Mesendoderm (in vitro differentiated cells): ENCODE measurements around the gene MRPS7.

Source experiments
- DNase-seq: peaks from one replicate; pipeline ENCODE4 v3.0.0; 2013
- H2AK5ac ChIP-seq: 2 replicates; pipeline ENCODE4 v1.6.1; 2013; ENCODE audit warnings: low read length, inconsistent platforms
- H2BK120ac ChIP-seq: 2 replicates; pipeline ENCODE4 v1.6.1; 2013; ENCODE audit warnings: low read depth, mild to moderate bottlenecking, low read length, moderate library complexity, mixed read lengths
- H2BK15ac ChIP-seq: replicated peaks from 2 replicates; pipeline ENCODE4 v1.6.1; 2013; ENCODE audit warnings: low read depth, mild to moderate bottlenecking, moderate library complexity
- H2BK5ac ChIP-seq: 2 replicates; pipeline ENCODE4 v1.6.1; 2013; ENCODE audit warnings: low read length, inconsistent platforms
- H3K18ac ChIP-seq: 2 replicates; pipeline ENCODE4 v1.6.1; 2013; ENCODE audit warnings: mild to moderate bottlenecking, low read length, mixed read lengths
- H3K23ac ChIP-seq: one replicate; pipeline ENCODE4 v1.6.1; 2013; ENCODE audit warnings: low read length
- H3K27ac ChIP-seq: 2 replicates; pipeline ENCODE4 v1.5.1; 2013; ENCODE audit warnings: low read depth, mild to moderate bottlenecking, inconsistent platforms, low read length, moderate library complexity
- H3K27me3 ChIP-seq: 2 replicates; pipeline ENCODE4 v1.6.1; 2013; ENCODE audit warnings: low read length, control low read depth, mild to moderate bottlenecking, inconsistent platforms; ENCODE audit not compliant: insufficient read depth, poor library complexity
- H3K36me3 ChIP-seq: 2 replicates; pipeline ENCODE4 v1.6.1; 2013; ENCODE audit warnings: low read length, inconsistent platforms; ENCODE audit not compliant: control insufficient read depth, insufficient read depth
- H3K4ac ChIP-seq: one replicate; pipeline ENCODE4 v1.6.1; 2013; ENCODE audit warnings: low read depth, mild to moderate bottlenecking, low read length, moderate library complexity
- H3K4me1 ChIP-seq: 2 replicates; pipeline ENCODE4 v1.6.1; 2013; ENCODE audit warnings: low read depth, low read length, inconsistent platforms; ENCODE audit not compliant: control insufficient read depth
- H3K4me2 ChIP-seq: 2 replicates; pipeline ENCODE4 v1.6.1; 2013; ENCODE audit warnings: low read length
- H3K4me3 ChIP-seq: 2 replicates; pipeline ENCODE4 v1.5.1; 2013; ENCODE audit warnings: mild to moderate bottlenecking, low read length
- H3K56ac ChIP-seq: one replicate; pipeline ENCODE4 v1.6.1; 2013; ENCODE audit warnings: low read length
- H3K79me1 ChIP-seq: 2 replicates; pipeline ENCODE4 v1.6.1; 2013; ENCODE audit warnings: low read length, inconsistent platforms
- H3K79me2 ChIP-seq: 2 replicates; pipeline ENCODE4 v1.6.1; 2013; ENCODE audit warnings: mild to moderate bottlenecking, low read length; ENCODE audit not compliant: control insufficient read depth, insufficient read depth
- H3K9ac ChIP-seq: 2 replicates; pipeline ENCODE4 v1.6.1; 2013; ENCODE audit warnings: low read length, inconsistent platforms
- H4K5ac ChIP-seq: one replicate; pipeline ENCODE4 v1.6.1; 2013; ENCODE audit warnings: low read length
- H4K8ac ChIP-seq: one replicate; pipeline ENCODE4 v1.6.1; 2013; ENCODE audit warnings: low read depth, mild to moderate bottlenecking, control low read depth, low read length, moderate library complexity
- WGBS: extraction: QIAGEN DNeasy Blood & Tissue Kit; methylation state at CpG from one replicate; pipeline ENCODE4 v1.1.7; 2013; ENCODE audit warnings: low lambda C conversion rate, missing lambda C conversion rate; ENCODE audit not compliant: insufficient coverage; ENCODE audit errors: extremely low coverage; 5-methylcytosine and 5-hydroxymethylcytosine counted together

MRPS7 gene

DNA sequence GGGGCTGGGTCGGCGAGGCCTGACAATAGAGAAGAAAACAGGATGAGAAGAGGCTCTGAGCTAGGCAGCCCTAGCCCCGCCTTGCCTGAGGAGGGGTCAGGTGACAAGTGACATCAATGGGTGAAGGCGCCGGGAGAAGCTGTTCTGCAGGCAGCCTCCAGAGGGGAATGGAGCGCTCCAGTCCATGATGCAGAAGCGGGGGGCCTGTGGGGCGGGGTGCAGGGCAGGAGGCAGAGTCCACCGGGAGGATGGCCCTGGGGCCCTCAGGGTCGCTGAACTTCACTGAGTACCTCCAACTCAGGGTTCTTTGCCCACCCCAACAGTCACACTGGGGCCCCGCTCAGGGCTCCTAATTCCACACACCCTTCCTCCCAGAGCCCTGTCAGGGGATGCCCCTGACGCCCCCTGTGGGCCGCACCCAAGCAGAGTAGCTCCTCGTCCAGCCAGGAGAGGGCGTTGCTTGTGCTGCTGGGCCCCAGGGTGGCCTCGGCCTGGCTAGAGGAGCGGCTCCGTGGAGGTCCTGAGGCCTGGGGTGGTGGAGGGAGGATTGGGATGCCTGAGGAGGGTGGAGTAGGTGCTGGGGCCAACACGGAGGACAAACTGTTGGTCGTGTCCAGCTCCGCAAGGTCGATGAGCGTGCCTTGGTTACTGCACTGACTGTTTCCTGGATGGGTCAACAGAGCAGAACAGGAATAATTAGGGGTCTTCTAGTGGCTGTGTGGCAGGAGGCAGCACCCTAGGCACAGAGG lies 21.1 kb upstream of the MRPS7 start:
- no peaks in the 10 kb centered on the region for H3K27me3 ChIP-seq
- H2BK5ac ChIP-seq = no peak overlapping the region
- no CpG with 5 or more reads among the region's 23 CpGs for WGBS
- no peak overlapping the region for H4K5ac ChIP-seq
- no peak overlapping the region for H3K4me3 ChIP-seq
- peak overlapping the region; percentile 63 for H3K56ac ChIP-seq
- no peak overlapping the region for H2BK120ac ChIP-seq
- H4K8ac ChIP-seq = no peak overlapping the region
- no peak overlapping the region for H3K23ac ChIP-seq
- no peaks in the 10 kb centered on the region for H3K4me1 ChIP-seq
- H3K27ac ChIP-seq = no peak overlapping the region
- no peak overlapping the region for H3K9ac ChIP-seq
- H3K4me2 ChIP-seq = no peak overlapping the region
- no peak overlapping the region for H2AK5ac ChIP-seq
- H3K79me2 ChIP-seq = no peaks in the 10 kb centered on the region
- no peak overlapping the region for H3K18ac ChIP-seq
- peaks cover 12% of the 10 kb centered on the region for H3K36me3 ChIP-seq
- no peaks in the 10 kb centered on the region for H3K79me1 ChIP-seq
- H3K4ac ChIP-seq = no peak overlapping the region
- DNase-seq = peak; percentile 93
- no peak overlapping the region for H2BK15ac ChIP-seq

DNA sequence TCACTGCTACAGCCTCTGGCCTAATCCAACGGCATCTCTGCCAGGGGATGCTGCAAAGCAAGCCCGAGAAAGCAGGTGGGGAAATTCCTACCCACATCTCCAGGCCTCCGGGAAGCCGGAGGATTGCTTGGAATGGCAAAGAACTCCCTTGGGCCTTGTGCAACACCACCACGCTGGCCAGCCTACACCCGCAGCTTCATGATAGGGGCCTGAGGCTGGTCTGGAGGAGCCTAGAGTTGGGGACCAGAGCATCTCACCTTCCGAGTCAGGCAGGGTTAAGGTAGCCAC lies 20.6 kb upstream of the MRPS7 start:
- Histone ChIP-seq H3K56ac (peak overlapping the region; percentile 63), H3K79me1 (no peaks in the 10 kb centered on the region), H4K8ac (no peak overlapping the region), H3K27me3 (no peaks in the 10 kb centered on the region), H3K23ac (no peak overlapping the region), H3K27ac (no peak overlapping the region), H2BK15ac (no peak overlapping the region), H3K4me2 (no peak overlapping the region), H2BK120ac (no peak overlapping the region), H2AK5ac (no peak overlapping the region), H2BK5ac (no peak overlapping the region), H4K5ac (no peak overlapping the region), H3K79me2 (no peaks in the 10 kb centered on the region), H3K18ac (no peak overlapping the region), H3K4me3 (no peak overlapping the region), H3K4me1 (no peaks in the 10 kb centered on the region), H3K4ac (no peak overlapping the region), H3K36me3 (peaks cover 12% of the 10 kb centered on the region), H3K9ac (no peak overlapping the region)
- no CpG with 5 or more reads among the region's 7 CpGs for WGBS
- no peak for DNase-seq

DNA sequence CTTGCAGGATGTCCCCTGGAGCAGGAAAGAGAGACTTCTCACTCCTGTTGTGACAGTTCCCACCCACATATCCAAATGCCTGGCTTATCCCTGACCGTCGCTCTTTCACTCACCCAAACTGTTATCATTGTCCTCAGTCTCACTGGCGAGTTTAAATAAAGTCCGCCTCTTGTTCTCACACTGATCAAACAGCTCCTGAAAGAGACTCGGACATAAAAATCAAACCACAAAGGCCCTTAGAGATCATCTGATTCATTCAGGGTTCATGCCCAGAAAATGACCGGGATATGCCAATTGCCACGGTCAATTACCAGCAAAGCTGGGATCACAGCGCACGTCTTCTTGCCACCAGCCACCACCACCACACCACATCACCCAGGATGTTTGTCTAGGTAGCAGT lies 20.2 kb upstream of the MRPS7 start:
- no peak overlapping the region for H3K27ac ChIP-seq
- H3K27me3 ChIP-seq = no peaks in the 10 kb centered on the region
- peaks cover 12% of the 10 kb centered on the region for H3K36me3 ChIP-seq

DNA sequence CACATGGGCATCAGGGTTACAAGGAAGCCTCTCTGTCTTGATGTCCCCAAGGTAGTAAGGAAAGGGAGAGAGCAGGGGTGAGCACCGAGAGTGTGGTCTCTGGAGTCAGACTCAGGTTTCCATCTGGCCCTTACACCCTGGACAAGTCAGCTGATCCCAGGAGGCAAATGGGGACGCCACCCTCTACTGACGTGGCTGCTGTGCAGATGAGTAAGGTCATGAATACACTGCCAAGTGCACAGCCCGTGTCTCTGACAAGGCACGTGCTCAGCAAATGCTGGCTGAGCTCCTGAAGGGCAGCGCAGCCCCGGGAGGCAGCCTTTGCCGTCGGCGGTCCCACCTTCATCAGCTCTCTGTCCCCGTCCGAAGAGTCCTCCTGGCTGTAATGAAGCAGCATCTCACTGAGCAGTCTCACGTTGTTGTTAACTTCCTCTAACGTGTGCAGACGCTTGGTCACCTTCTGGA lies 19.7 kb upstream of the MRPS7 start:
- no peak overlapping the region for H4K5ac ChIP-seq
- H3K79me1 ChIP-seq = no peaks in the 10 kb centered on the region
- H3K27ac ChIP-seq = no peak overlapping the region
- H2BK5ac ChIP-seq = no peak overlapping the region
- H2BK15ac ChIP-seq = no peak overlapping the region
- H3K79me2 ChIP-seq = no peaks in the 10 kb centered on the region
- H3K4me2 ChIP-seq = no peak overlapping the region
- H3K27me3 ChIP-seq = no peaks in the 10 kb centered on the region
- H2AK5ac ChIP-seq = no peak overlapping the region
- H3K4me1 ChIP-seq = no peaks in the 10 kb centered on the region
- no CpG with 5 or more reads among the region's 15 CpGs for whole genome bisulfite sequencing
- H3K18ac ChIP-seq = no peak overlapping the region
- no peak overlapping the region for H3K56ac ChIP-seq
- H3K4ac ChIP-seq = no peak overlapping the region
- no peak overlapping the region for H2BK120ac ChIP-seq
- no peak overlapping the region for H3K4me3 ChIP-seq
- no peak overlapping the region for H4K8ac ChIP-seq
- DNase-seq = no peak
- H3K36me3 ChIP-seq = peaks cover 12% of the 10 kb centered on the region
- H3K23ac ChIP-seq = no peak overlapping the region
- no peak overlapping the region for H3K9ac ChIP-seq

More for the DNA sequence above, 20.2 kb upstream of the MRPS7 start:
- no peaks in the 10 kb centered on the region for H3K4me1 ChIP-seq
- no peaks in the 10 kb centered on the region for H3K79me1 ChIP-seq
- no peak overlapping the region for H3K56ac ChIP-seq
- H2BK120ac ChIP-seq = no peak overlapping the region
- WGBS = no CpG with 5 or more reads among the region's 9 CpGs
- no peaks in the 10 kb centered on the region for H3K79me2 ChIP-seq
- H3K4ac ChIP-seq = no peak overlapping the region
- no peak overlapping the region for H3K4me2 ChIP-seq
- no peak overlapping the region for H4K5ac ChIP-seq
- no peak for DNase-seq
- no peak overlapping the region for H2AK5ac ChIP-seq
- no peak overlapping the region for H2BK5ac ChIP-seq
- no peak overlapping the region for H3K23ac ChIP-seq
- no peak overlapping the region for H3K4me3 ChIP-seq
- H3K18ac ChIP-seq = no peak overlapping the region
- H4K8ac ChIP-seq = no peak overlapping the region
- H2BK15ac ChIP-seq = no peak overlapping the region
- no peak overlapping the region for H3K9ac ChIP-seq

DNA sequence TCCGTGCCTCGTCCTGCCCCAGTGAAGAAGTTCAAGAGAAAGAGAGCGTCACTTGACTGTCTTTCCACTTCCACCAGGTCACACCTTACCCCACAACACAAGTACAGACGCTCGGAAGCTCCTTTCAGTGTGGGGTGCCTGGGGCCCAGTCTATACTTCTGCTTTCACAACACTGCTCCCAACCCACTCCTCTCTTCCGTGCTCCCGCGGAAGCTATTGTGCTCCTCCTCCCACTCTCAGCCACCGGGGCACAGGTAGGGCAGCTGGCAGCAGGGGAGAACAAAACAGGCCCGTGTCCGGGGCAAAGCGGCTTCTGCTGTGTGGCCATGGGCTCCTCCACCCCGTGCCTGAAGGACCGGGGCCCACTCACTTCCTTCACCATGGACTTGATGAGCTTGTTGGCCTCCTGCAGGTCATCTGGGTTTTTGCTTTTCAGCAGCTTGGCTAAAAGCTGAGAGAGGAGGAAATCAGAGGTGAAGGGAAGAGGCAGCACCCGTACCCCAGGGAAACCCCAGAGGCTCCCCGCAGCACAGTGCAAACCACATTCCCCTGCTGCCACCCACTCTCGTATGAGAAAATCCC lies 19.1 kb upstream of the MRPS7 start:
- H3K18ac ChIP-seq = no peak overlapping the region
- no peak overlapping the region for H2BK5ac ChIP-seq
- no peak overlapping the region for H4K8ac ChIP-seq
- no peaks in the 10 kb centered on the region for H3K27me3 ChIP-seq
- H3K4ac ChIP-seq = no peak overlapping the region
- no peak overlapping the region for H3K4me3 ChIP-seq
- no CpG with 5 or more reads among the region's 17 CpGs for WGBS
- H3K79me1 ChIP-seq = no peaks in the 10 kb centered on the region
- no peaks in the 10 kb centered on the region for H3K4me1 ChIP-seq
- no peak overlapping the region for H3K23ac ChIP-seq
- no peak overlapping the region for H2BK15ac ChIP-seq
- H3K36me3 ChIP-seq = peaks cover 10% of the 10 kb centered on the region
- H2AK5ac ChIP-seq = no peak overlapping the region
- no peak overlapping the region for H3K27ac ChIP-seq
- no peaks in the 10 kb centered on the region for H3K79me2 ChIP-seq
- no peak overlapping the region for H2BK120ac ChIP-seq
- no peak overlapping the region for H3K4me2 ChIP-seq
- no peak overlapping the region for H3K9ac ChIP-seq
- no peak overlapping the region for H4K5ac ChIP-seq
- no peak overlapping the region for H3K56ac ChIP-seq
- DNase-seq = no peak
